NCI-H446 (cell line): ENCODE measurements around the gene SNW1.
A peak's percentile ranks its signal among the peaks of the same experiment; 100 is the strongest.
"Not testable (repeated sequence)": the region's sequence is repeated elsewhere in the genome, so short reads cannot be mapped to it uniquely, and the experiment has no call there.

Experiments used
- DNase-seq, 2 experiments: peaks; one replicate each; lab custom pipeline; 2025; lab: John Stamatoyannopoulos, UW

Gene SNW1

DNA sequence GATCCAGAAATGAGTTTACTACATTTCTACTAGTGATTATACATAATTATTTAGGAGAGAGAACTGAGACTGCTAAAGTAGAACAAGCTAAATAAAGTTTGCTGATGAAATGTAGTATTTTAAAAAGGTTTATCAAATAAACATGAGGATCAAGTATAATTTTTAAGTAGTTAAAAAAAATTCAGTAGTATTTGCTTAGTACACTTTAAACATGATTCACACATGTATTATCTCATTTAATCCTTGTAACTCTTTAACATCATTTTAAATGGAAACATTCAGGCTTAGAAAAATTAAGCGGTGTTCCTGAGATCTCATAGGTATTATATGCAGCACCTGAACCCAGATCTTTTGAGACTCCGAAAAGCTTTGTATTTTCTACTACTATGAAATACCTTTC, 8.7 kb downstream of the SNW1 start:
- no peak for DNase-seq

- DNase-seq: not testable (repeated sequence)
Observed at GRCh38 chr14:77747425-77747824, 13.5 kb downstream of the SNW1 start.

- no peak for DNase-seq
Observed at GRCh38 chr14:77746064-77746702, 14.8 kb downstream of the SNW1 start.

DNA sequence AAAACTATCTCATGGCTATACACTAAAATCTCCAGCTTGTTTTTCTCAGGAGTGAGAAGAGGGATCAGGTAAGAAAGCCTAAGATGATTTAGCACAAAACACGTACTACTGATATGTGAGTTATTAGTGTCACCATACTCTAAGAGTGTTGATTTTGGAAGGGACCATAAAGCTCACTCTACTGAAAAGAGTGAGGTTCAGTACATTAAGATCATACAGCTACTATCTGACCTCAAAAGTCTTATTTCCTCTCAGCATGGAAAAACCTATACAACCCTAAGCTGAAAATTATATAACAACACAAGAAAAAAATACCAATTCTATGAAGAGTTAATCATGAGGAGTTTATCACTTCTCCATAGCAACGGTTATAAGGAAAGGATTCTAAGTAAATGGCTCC, 19.5 kb downstream of the SNW1 start:
- DNase-seq: no peak

DNA sequence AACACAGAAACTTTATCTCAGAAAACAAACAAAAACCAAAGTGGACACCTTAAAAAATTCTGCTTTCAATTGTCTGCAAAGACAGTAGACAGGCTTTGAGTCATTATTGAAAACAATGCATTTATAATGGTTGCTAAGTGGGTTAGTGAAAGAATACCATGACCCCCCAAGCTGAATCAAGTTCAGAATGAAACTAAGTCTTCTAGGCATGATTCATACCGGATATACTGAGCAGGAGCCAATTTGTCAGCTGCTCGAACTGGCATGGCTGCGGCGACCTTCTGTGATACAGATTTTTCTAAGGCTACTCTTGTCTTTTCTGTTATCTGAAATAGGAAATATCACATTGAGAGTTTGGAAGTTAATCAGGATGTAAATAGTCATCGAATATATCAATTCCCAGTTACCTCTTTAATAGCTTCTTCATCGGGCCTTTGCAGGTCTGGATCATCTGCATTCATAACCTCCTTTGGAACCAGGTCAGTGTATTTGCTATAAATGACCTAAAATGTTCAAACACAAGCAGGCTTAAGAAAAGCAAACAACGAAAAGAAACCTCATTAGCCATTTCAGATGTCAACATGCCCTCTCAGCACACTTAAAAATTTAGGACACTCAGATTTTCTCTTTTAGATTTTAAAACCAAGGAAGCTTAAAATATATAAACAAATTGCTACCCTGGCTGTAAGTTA, 22.3 kb downstream of the SNW1 start:
- no peak for DNase-seq

GRCh38 chr14:77730976-77731497, 29.9 kb downstream of the SNW1 start:
- no peak for DNase-seq

DNA sequence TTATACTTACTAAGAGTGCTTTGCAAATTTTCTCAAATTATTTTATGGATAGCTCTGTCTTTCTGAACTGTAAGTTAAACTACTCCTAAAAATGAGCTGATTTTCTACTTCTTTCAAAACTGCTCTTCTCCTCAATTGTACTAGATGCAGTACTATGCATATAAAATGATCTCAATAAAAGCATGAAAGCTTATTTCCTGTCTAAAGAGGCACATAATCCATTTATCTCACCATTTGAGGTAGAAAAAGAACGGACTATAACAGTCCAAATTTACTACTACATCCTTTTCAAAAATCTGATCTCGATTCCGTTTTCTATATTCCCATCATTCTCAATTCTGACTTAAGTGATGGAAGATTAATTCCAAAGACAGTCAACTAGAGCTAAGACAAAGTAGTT, 38.7 kb downstream of the SNW1 start:
- DNase-seq: no peak

GRCh38 chr14:77721437-77721836, 39.5 kb downstream of the SNW1 start:
- no peak for DNase-seq

GRCh38 chr14:77717608-77718305, 43.2 kb downstream of the SNW1 start:
- DNase-seq: no peak

- no peak for DNase-seq
Observed at GRCh38 chr14:77714926-77715325, 46.0 kb downstream of the SNW1 start.

- DNase-seq: no peak
Observed at GRCh38 chr14:77710364-77710763, 50.6 kb downstream of the SNW1 start.

DNA sequence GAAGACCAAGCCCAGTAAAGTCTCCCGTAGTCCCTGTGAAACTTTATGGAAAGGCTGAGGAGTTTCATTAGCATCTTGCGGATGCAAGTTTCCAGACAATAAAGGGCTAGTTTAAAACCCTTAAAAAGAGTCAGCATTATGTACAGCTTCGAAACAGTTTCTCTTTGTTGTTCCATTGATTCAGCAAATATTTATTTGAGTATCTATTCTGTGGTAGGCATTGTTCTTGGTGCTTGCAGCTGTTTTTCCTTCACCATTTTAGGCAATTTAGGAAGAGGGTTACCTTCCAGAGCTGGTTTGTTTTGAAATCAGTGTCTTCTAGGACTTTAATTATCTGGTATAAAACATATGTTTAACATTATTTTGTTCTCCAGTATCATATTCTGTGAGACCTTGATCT, 51.5 kb downstream of the SNW1 start:
- no peak for DNase-seq

GRCh38 chr14:77708749-77709148, 52.2 kb downstream of the SNW1 start:
- DNase-seq: no peak

DNA sequence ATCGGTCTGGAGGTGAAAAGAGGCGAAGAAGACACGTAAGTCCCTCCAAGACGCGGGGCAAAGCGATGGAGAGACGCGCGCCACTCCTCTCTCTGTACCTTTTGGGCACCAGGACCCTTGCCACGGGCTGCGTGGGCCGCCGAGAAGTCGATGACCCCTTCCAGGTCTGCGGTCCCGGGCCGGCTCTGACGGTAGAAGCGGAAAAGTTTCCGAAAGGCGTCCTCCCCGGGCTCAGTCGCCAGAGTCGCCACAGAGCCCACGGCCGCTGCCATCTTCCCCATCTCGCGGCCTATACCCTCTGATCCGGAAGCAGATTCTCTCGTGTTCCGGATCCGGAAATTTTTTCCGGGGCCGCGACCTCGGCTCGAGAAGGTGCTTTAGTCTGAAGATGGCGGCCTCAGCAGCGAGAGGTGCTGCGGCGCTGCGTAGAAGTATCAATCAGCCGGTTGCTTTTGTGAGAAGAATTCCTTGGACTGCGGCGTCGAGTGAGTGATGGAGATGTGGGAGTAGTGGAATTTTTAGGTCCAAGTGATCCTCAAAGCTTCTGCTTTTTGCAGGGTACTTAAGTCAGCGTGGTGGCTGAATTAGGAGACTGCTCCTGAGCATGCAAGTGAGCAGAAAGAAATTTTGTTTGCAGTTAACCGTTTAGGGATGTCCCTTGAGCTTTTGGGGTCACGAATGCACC, 53.1 kb downstream of the SNW1 start, which contains the start of the genes ALKBH1 and SLIRP:
Gene ALKBH1, minus strand, starts transcription at position 300 of the 685 bp plus-strand sequence. Its CDS starts 19 bp downstream, at position 281.
Gene SLIRP, plus strand, starts transcription at position 380 of the 685 bp plus-strand sequence. Its CDS starts 9 bp downstream, at position 389.
- DNase-seq: peak; percentile 48 to 87

GRCh38 chr14:77707355-77707723, 53.6 kb downstream of the SNW1 start:
- DNase-seq: peak; percentile 8 to 12

GRCh38 chr14:77691259-77691658, 69.7 kb downstream of the SNW1 start:
- no peak for DNase-seq

DNA sequence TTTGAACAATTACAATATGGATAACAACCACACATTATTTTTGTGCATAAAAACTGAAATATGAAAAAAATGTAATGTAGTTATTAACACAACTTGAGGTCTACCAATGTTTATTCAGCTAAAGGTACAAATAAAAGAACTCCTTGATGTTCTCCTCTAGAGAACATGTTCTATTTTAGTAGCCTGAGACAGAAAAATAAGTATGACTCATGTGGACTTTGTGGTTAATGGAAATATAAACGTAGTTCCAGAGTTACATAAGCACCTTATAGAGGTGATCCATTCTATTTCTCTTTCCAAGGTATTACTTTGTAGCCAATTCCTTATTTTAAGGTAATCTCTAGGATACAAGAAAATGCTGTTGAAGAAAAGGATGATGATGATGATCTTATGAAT, 78.8 kb downstream of the SNW1 start:
- DNase-seq: no peak

- peak in 1 of 2 experiments; percentile 26 for DNase-seq
Observed at GRCh38 chr14:77681196-77682157, 79.5 kb downstream of the SNW1 start.

DNA sequence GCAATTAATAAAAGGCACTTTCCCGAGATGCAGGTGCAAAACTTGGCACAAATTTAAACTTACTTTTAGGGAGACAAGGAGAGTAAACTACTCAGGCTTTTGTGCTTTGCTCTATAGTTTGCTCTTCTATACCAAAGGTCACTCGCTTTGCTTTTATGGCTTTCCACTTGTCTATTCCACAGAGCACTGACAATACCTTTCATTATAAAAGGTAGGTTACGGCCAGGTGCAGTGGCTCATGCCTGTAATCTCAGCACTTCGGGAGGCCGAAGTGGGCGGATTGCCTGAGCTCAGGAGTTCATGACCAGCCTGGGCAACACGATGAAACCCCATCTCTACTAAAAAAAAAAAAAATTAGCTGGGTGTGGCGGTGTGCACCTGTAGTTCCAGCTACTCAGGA, 86.0 kb downstream of the SNW1 start:
- no peak for DNase-seq

DNA sequence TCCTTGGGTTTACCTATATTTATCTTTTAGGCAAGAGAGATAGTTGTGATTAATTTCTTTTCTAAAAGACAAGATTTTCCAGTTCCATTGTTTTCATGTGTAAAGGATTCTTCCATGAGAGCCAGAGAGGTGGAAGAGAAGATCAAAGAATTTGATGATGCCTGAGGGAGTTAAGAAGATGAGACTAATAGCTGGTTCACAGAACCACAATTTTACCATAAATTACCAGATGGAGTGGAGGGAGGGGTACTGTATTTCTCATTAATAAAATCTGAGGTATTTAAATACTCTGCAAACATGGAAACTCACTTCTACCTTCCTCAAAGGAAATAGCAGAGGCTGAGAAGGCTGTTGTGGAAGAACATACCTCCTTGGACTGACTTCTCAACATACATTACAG, 87.8 kb downstream of the SNW1 start:
- DNase-seq: no peak
